IMR-90 (cell line): ENCODE data around the gene KCNMB1. TPM values are rescaled to one million over a fixed set of nuclear protein-coding genes. Genes with fewer than 3 reads are reported as not detected.

ENCODE experiments used
- ATAC-seq: fragments of 200-7000 bp; cut with Tn5 transposase; 2 replicates; pipeline ENCODE4 v1.9.1; 2020; ENCODE audit warnings: low read depth, mild to moderate bottlenecking, moderate library complexity
- BruUV-seq: library from RNA; stranded (reverse); fragments of 400-500 nt; replicated peaks from 2 replicates; lab custom pipeline; 2021; lab: Mats Ljungman, UMichigan
- CTCF ChIA-PET: fragments of 300-600 bp; formaldehyde crosslinking; extraction: SDS; loops from one replicate; lab custom pipeline; 2021; ENCODE audit warnings: antibody characterized with exemption; lab: Yijun Ruan, JAX
- POLR2A ChIA-PET: fragments of 300-600 bp; sonication (Branson Sonifier 250); formaldehyde crosslinking; loops from one replicate; lab custom pipeline; 2022; ENCODE audit warnings: antibody characterized with exemption; ENCODE audit not compliant: unreplicated experiment; lab: Charles Lee
- DNase-seq: peaks from one replicate; pipeline ENCODE4 v3.0.0; 2013
- H2AFZ ChIP-seq: replicated peaks from 2 replicates; pipeline ENCODE3; 2013; ENCODE audit warnings: low read length, mild to moderate bottlenecking; ENCODE audit not compliant: poor library complexity
- H2AK5ac ChIP-seq: 2 replicates; pipeline ENCODE4 v1.6.1; 2013; ENCODE audit warnings: low read depth, low read length, inconsistent platforms
- H2AK9ac ChIP-seq: replicated peaks from 2 replicates; pipeline ENCODE3; 2013; ENCODE audit warnings: mild to moderate bottlenecking, low read depth, low read length, moderate library complexity; ENCODE audit not compliant: poor library complexity
- H2BK120ac ChIP-seq: 2 replicates; pipeline ENCODE4 v1.6.1; 2013; ENCODE audit warnings: low read depth, low read length, inconsistent platforms
- H2BK15ac ChIP-seq: 3 replicates; pipeline ENCODE4 v1.6.1; 2013; ENCODE audit warnings: low read depth, low read length, inconsistent platforms
- H2BK20ac ChIP-seq: 2 replicates; pipeline ENCODE4 v1.6.1; 2013; ENCODE audit warnings: low read depth, mild to moderate bottlenecking, inconsistent platforms, low read length, moderate library complexity
- H2BK5ac ChIP-seq: 2 replicates; pipeline ENCODE4 v1.6.1; 2013; ENCODE audit warnings: mild to moderate bottlenecking, low read depth, low read length, inconsistent platforms; ENCODE audit not compliant: poor library complexity, severe bottlenecking
- H3K14ac ChIP-seq: replicated peaks from 2 replicates; pipeline ENCODE4 v1.6.1; 2013; ENCODE audit warnings: low read depth, low read length, inconsistent platforms
- H3K18ac ChIP-seq: 2 replicates; pipeline ENCODE4 v1.6.1; 2013; ENCODE audit warnings: low read depth, low read length, control low read depth
- H3K23ac ChIP-seq: 2 replicates; pipeline ENCODE4 v1.6.1; 2013; ENCODE audit warnings: low read depth, low read length, inconsistent platforms
- H3K27ac ChIP-seq: 2 replicates; pipeline ENCODE4 v1.5.1; 2013; ENCODE audit warnings: mild to moderate bottlenecking, control low read depth, low read length; ENCODE audit not compliant: insufficient read depth
- H3K27me3 ChIP-seq: 2 replicates; pipeline ENCODE4 v1.6.1; 2013; ENCODE audit warnings: low read length; ENCODE audit not compliant: control insufficient read depth, insufficient read depth
- H3K36me3 ChIP-seq: 2 replicates; pipeline ENCODE4 v1.6.1; 2013; ENCODE audit warnings: low read length, mixed read lengths; ENCODE audit not compliant: control insufficient read depth, insufficient read depth
- H3K4ac ChIP-seq: 2 replicates; pipeline ENCODE4 v1.6.1; 2013; ENCODE audit warnings: low read depth, low read length, inconsistent platforms
- H3K4me1 ChIP-seq: 2 replicates; pipeline ENCODE4 v1.6.1; 2013; ENCODE audit warnings: low read length, mixed read lengths; ENCODE audit not compliant: control insufficient read depth, insufficient read depth
- H3K4me2 ChIP-seq: 2 replicates; pipeline ENCODE4 v1.6.1; 2013; ENCODE audit warnings: low read depth, mild to moderate bottlenecking, control low read depth, low read length, moderate library complexity
- H3K4me3 ChIP-seq: 2 replicates; pipeline ENCODE4 v1.5.1; 2013; ENCODE audit warnings: low read depth, mild to moderate bottlenecking, control low read depth, low read length, moderate library complexity; ENCODE audit not compliant: insufficient read depth
- H3K56ac ChIP-seq: 2 replicates; pipeline ENCODE4 v1.6.1; 2013; ENCODE audit warnings: low read length, inconsistent platforms; ENCODE audit not compliant: insufficient read depth; ENCODE audit errors: extremely low read depth
- H3K79me1 ChIP-seq, 2 experiments: 2 replicates each; pipeline ENCODE4 v1.6.1; 2013; ENCODE audit warnings: low read length in 2 of 2, inconsistent platforms in 1 of 2, low read depth in 1 of 2
- H3K9ac ChIP-seq: 2 replicates; pipeline ENCODE4 v1.6.1; 2013; ENCODE audit warnings: low read depth, low read length, control low read depth
- H3K9me1 ChIP-seq: 2 replicates; pipeline ENCODE4 v1.6.1; 2013; ENCODE audit warnings: low read length, inconsistent platforms; ENCODE audit not compliant: insufficient read depth
- H3K9me3 ChIP-seq: 2 replicates; pipeline ENCODE4 v1.6.1; 2013; ENCODE audit warnings: low read length; ENCODE audit not compliant: control insufficient read depth, insufficient read depth
- H4K20me1 ChIP-seq: 2 replicates; pipeline ENCODE4 v1.6.1; 2013; ENCODE audit warnings: low read length, inconsistent platforms; ENCODE audit not compliant: insufficient read depth
- H4K5ac ChIP-seq: 2 replicates; pipeline ENCODE4 v1.6.1; 2013; ENCODE audit warnings: mild to moderate bottlenecking, low read depth, low read length, control low read depth
- H4K8ac ChIP-seq, 2 experiments: 2 replicates each; pipeline ENCODE4 v1.6.1; 2013; ENCODE audit warnings: low read depth in 2 of 2, low read length in 2 of 2, control low read depth in 1 of 2, inconsistent platforms in 1 of 2
- H4K91ac ChIP-seq: 2 replicates; pipeline ENCODE4 v1.6.1; 2013; ENCODE audit warnings: low read depth, low read length, inconsistent platforms; ENCODE audit not compliant: insufficient read depth
- BHLHE40 ChIP-seq: fragments of 150-350 bp; IDR thresholded peaks from 2 replicates; pipeline ENCODE4 v1.6.1; 2016; ENCODE audit warnings: mild to moderate bottlenecking, low read depth, low read length
- CEBPB ChIP-seq: IDR thresholded peaks from 2 replicates; pipeline ENCODE4 v1.6.1; 2012; ENCODE audit warnings: low read depth, low read length, improper control_type of control experiment
- FOS ChIP-seq: fragments of 150-350 bp; IDR thresholded peaks from 2 replicates; pipeline ENCODE4 v1.6.1; 2016; ENCODE audit warnings: low read depth, low read length
- MAZ ChIP-seq: IDR thresholded peaks from 2 replicates; pipeline ENCODE4 v1.6.1; 2012; ENCODE audit warnings: low read depth, mild to moderate bottlenecking, low read length, improper control_type of control experiment, moderate library complexity, borderline replicate concordance
- POLR2A ChIP-seq: IDR thresholded peaks from 2 replicates; pipeline ENCODE4 v1.6.1; 2012; ENCODE audit warnings: mild to moderate bottlenecking, low read depth, low read length
- RFX5 ChIP-seq: IDR thresholded peaks from 2 replicates; pipeline ENCODE4 v1.8.0; 2012; ENCODE audit warnings: low read depth, mild to moderate bottlenecking, low read length, moderate library complexity
- WGBS, 2 experiments: methylation state at CpG; one replicate each; pipeline versions ENCODE4 v1.1.5 to v1.1.7; 2013; ENCODE audit warnings: missing lambda C conversion rate in 2 of 2; ENCODE audit not compliant: insufficient read length in 1 of 2; ENCODE audit errors: extremely low coverage in 2 of 2; 5-methylcytosine and 5-hydroxymethylcytosine counted together
- dilution Hi-C: fragments of 300-500 bp; cut with HindIII; formaldehyde crosslinking; loops from one replicate; pipeline ENCODE4 v1.14.3; 2018; ENCODE audit warnings: low sequenced_read_pairs; ENCODE audit not compliant: unreplicated experiment
- in situ Hi-C: fragments of 300-500 bp; cut with MboI; formaldehyde crosslinking; loops from 3 replicates; pipeline ENCODE4 v1.14.3; 2019; ENCODE audit warnings: low sequenced_read_pairs, inconsistent platforms, mixed read lengths
- intact Hi-C: fragments of 100-400 bp; cut with micrococcal nuclease; formaldehyde crosslinking; loops from 2 replicates; pipeline ENCODE4 v1.10.0; 2022
- polyA plus RNA-seq, 3 experiments: library from polyadenylated mRNA; depleted of rRNA; stranded (reverse); fragments of >200 nt; gene quantifications; 2 replicates each; pipeline ENCODE4 v1.2.3, GENCODE V29; 2012; ENCODE audit warnings: low replicate concordance in 1 of 3
- total RNA-seq: library from RNA; depleted of rRNA; stranded (reverse); fragments of >200 nt; gene quantifications from 2 replicates; pipeline ENCODE4 v1.2.3, GENCODE V29; 2012

Gene KCNMB1
- total and polyA plus RNA-seq, 2 of the 4 experiments (the other 2 are of a cell fraction) = not detected

DNA sequence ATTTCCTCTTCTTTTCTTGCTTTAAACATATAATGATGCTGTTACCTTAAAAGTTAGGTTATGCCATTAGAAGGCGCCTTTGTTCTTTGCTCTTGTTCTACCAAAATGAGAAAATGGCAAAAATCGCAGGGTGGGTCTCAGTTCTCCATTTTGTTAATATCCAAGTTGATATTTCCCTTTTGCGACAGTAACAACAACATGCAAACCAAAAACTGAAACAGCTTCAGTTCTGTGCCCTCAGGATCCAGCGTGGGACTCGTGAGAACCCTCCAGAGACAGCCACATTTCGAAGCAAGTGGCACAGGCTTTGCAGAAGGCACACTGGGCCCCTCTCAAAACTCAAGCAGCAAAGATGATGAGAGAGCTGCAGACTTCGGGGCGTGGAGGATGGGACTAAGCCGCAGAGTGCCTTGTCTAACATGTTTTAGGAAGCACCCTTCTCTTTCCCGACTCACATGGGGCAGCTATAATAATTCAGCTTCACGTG, 58.6 kb downstream of the KCNMB1 start:
- in situ Hi-C loops = no loop called here
- no peak overlapping the region for H3K27ac ChIP-seq
- DNase-seq (no peak), ATAC-seq (no peak)
- no peak overlapping the region for H2AK5ac ChIP-seq
- H2BK20ac ChIP-seq = no peak overlapping the region
- H3K4ac ChIP-seq = no peak overlapping the region
- H3K18ac ChIP-seq = no peak overlapping the region
- no peak overlapping the region for H2AFZ ChIP-seq
- H4K91ac ChIP-seq = no peak overlapping the region
- no peak overlapping the region for H3K14ac ChIP-seq
- TF ChIP-seq FOS = no peak
- no peak for TF ChIP-seq MAZ
- no peak for TF ChIP-seq BHLHE40
- no peak for TF ChIP-seq CEBPB
- no peak for TF ChIP-seq POLR2A
- no peak for TF ChIP-seq RFX5
- 94% methylated on average over 2 of the region's 11 CpGs; no CpG with 5 or more reads in 1 of the 2 experiments for WGBS, 2 experiments
- H4K5ac ChIP-seq = no peak overlapping the region
- no TSS peak for BruUV-seq
- no peaks in the 10 kb centered on the region for H3K79me1 ChIP-seq
- no peak overlapping the region for H3K23ac ChIP-seq
- no peak overlapping the region for H3K4me2 ChIP-seq
- no peaks in the 10 kb centered on the region for H3K9me3 ChIP-seq
- H3K56ac ChIP-seq = no peak overlapping the region
- H4K8ac ChIP-seq = no peak overlapping the region
- H3K4me1 ChIP-seq = no peaks in the 10 kb centered on the region
- H2AK9ac ChIP-seq = no peak overlapping the region
- H3K9me1 ChIP-seq = no peaks in the 10 kb centered on the region
- no peak overlapping the region for H2BK5ac ChIP-seq
- no peak overlapping the region for H2BK120ac ChIP-seq
- no peak overlapping the region for H2BK15ac ChIP-seq
- dilution Hi-C loops = no loop called here
- intact Hi-C loops = no loop called here
- H4K20me1 ChIP-seq = no peaks in the 10 kb centered on the region
- H3K27me3 ChIP-seq = no peaks in the 10 kb centered on the region
- H3K4me3 ChIP-seq = no peak overlapping the region
- no peak overlapping the region for H3K9ac ChIP-seq
- ChIA-PET POLR2A (no interaction called here), CTCF (no interaction called here)
- H3K36me3 ChIP-seq = no peaks in the 10 kb centered on the region
